Small intestine (tissue), 4 donors: Measurements from ENCODE around the gene RAB4A. TPM values are rescaled to one million over a fixed set of nuclear protein-coding genes. Genes with fewer than 3 reads are reported as not detected.

Experiments
- polyA plus RNA-seq, 4 donors: library from polyadenylated mRNA; stranded (reverse) in 3 of 4; unstranded in 1 of 4; fragments of 200-250 nt in 3 of 4; fragments of 120-200 nt in 1 of 4; gene quantifications; one replicate each; pipeline versions ENCODE4 v1.2.1 to v1.2.3, GENCODE V29; 2013
- donor health status: healthy with polysubstance abuse.
- donor health status: Bipolar disorder and iron deficiency.
- donor health status: healthy.

Gene RAB4A
- polyA plus RNA-seq, 4 donors = 30.0 to 63.9 (median 34.7) TPM

Other genes with a start within 250 kb of the RAB4A start
- 1 to 10 TPM in 3 of 4 donors, under 1 TPM in 1; 0.89 to 4.5 (median 2.0) TPM for gene CCSAP, start 71.9 kb downstream of the RAB4A start, polyA plus RNA-seq
- 10 to 100 TPM in 3 of 4 donors, under 1 TPM in 1; 0.33 to 37.3 (median 26.6) TPM for gene ACTA1, start 163.0 kb downstream of the RAB4A start, polyA plus RNA-seq
- 10 to 100 TPM in 2 of 4 donors, 1 to 10 TPM in 2; 7.4 to 33.8 (median 11.7) TPM for gene NUP133, start 237.2 kb downstream of the RAB4A start, polyA plus RNA-seq